Epithelial cell of esophagus (primary cell): ENCODE data around the gene EPHB1.

Experiments used
- DNase-seq: peaks from one replicate; pipeline ENCODE4 v3.0.0; 2010; ENCODE audit warnings: low read depth
- H3K4me3 ChIP-seq: 2 replicates; pipeline ENCODE4 v1.5.1; 2011; ENCODE audit warnings: mild to moderate bottlenecking, low read length, control low read depth
- TF ChIP-seq, protein P1 (sequence below): IDR thresholded peaks from 2 replicates; pipeline ENCODE4 v1.5.1; 2011; ENCODE audit warnings: low read depth, mild to moderate bottlenecking, low read length, control low read depth, inconsistent platforms; ENCODE audit not compliant: insufficient read depth; ENCODE audit errors: missing control alignments

EPHB1 gene

DNA sequence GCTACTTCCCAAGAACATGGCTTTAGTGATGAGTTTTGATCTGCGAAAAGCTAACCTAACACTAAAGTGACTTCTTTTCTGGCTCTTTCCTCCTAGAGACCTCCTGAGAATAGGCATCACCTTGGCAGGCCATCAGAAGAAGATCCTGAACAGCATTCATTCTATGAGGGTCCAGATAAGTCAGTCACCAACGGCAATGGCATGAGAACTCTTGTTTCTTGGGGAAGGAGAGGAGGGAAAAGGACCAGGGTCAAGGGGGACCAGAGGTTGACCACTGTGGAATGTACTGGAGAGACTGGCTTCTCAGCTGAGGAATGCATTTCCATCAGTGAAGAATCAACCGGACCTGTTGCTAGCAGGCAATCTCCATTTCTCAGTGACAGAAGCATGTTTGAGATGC is 463.9 kb downstream of the EPHB1 start:
- TF ChIP-seq, protein P1, sequence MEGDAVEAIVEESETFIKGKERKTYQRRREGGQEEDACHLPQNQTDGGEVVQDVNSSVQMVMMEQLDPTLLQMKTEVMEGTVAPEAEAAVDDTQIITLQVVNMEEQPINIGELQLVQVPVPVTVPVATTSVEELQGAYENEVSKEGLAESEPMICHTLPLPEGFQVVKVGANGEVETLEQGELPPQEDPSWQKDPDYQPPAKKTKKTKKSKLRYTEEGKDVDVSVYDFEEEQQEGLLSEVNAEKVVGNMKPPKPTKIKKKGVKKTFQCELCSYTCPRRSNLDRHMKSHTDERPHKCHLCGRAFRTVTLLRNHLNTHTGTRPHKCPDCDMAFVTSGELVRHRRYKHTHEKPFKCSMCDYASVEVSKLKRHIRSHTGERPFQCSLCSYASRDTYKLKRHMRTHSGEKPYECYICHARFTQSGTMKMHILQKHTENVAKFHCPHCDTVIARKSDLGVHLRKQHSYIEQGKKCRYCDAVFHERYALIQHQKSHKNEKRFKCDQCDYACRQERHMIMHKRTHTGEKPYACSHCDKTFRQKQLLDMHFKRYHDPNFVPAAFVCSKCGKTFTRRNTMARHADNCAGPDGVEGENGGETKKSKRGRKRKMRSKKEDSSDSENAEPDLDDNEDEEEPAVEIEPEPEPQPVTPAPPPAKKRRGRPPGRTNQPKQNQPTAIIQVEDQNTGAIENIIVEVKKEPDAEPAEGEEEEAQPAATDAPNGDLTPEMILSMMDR, result no peak
- no peak overlapping the region for H3K4me3 ChIP-seq
- DNase-seq, result no peak

- no peak for DNase-seq
- TF ChIP-seq, protein P1, result no peak
- no peak overlapping the region for H3K4me3 ChIP-seq
Measured at GRCh38 chr3:135260025-135260424, 465.0 kb downstream of the EPHB1 start.

DNA sequence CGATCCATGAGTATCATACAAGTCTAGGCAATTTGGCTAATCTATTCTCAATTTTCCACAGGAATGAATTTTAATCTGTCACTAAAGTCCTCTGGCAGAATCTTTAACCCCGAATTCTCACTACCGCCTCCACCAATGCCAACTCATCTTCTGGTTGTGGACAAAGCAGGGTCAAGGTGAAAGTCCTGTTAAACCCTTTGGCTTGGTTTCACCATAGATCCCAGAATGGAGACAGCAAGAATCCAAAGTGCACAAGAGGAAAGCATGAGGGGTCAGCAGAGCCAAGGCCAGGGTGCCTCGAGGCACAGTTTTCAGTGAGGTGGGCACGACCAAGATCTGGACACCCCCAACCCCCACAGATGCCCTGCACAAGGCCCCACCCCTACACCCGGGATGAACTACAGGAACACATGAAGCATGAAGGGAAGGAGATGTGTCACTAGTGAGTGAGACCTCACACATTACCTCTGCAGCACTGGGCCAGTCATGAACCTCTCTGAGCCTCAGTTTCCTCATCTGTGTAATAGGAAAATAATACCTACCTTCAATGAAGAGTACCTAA is 466.2 kb downstream of the EPHB1 start:
- TF ChIP-seq, protein P1, result no peak
- no peak for DNase-seq
- no peak overlapping the region for H3K4me3 ChIP-seq

- no peak for DNase-seq
- H3K4me3 ChIP-seq, result no peak overlapping the region
- TF ChIP-seq, protein P1, result no peak
Measured at GRCh38 chr3:135261916-135262315, 466.9 kb downstream of the EPHB1 start.

- DNase-seq, result no peak
- no peak overlapping the region for H3K4me3 ChIP-seq
- TF ChIP-seq, protein P1, result no peak
Measured at GRCh38 chr3:135262441-135262840, 467.4 kb downstream of the EPHB1 start.

DNA sequence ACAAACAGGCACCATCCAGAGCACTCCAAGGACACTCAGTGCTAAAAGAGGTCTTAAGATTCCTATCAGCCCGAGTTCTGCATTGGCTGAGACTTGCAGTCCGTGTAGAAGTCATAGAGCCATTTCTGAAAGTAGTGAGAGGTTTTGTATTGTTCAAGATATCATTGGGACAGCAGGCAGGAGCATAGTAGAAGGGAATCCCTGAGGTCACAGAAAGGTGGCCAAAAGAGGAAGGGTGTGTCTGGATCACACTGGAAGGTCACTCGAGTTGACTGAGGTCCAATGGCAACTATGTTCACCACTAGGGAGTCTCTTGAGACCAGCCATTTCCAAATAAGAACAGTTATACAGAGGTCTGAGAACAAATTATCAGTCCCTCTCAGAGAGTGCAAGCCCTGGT is 468.3 kb downstream of the EPHB1 start:
- no peak overlapping the region for H3K4me3 ChIP-seq
- TF ChIP-seq, protein P1, result no peak
- no peak for DNase-seq

DNA sequence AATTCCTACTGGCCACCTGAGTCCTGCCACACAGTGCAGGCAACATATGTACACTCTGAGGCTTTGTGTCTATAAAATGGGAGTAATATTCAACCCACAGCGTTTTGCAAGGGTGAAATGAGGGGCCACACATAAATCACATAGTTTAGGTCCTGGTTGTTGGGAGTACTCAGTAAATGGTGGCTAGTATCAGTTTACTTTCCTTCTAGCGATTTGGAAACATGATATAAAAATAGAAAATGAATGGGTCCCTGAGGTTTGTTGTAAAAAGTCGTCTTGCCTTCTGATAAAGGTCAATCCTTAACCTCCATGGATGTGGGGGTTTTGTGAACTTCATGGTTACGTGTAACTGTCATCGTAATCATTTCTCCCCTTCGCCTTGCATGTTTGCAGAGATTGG is 472.4 kb downstream of the EPHB1 start:
- no peak overlapping the region for H3K4me3 ChIP-seq
- DNase-seq, result no peak
- TF ChIP-seq, protein P1, result no peak
